ENCODE results near the gene GDA. TPM values are rescaled to one million over a fixed set of nuclear protein-coding genes. Genes with fewer than 3 reads are reported as not detected.

GDA gene
- total and polyA plus RNA-seq, 3 donors from 2014 or later, result 1.7 to 3.7 (median 2.1) TPM

- Histone ChIP-seq H3K27me3 (no peaks in the 10 kb centered on the region), H3K27ac (no peak overlapping the region), H3K36me3 (ENCODE audit: low read depth, missing control alignments) (no peaks in the 10 kb centered on the region), H3K9me3 (no peaks in the 10 kb centered on the region), H3K4me1 (no peaks in the 10 kb centered on the region), H3K4me3 (no peak overlapping the region)
- WGBS, 2 donors, result 62 to 83% methylated on average over 2 of the region's 2 CpGs
- TF ChIP-seq CTCF (IDR thresholded peaks at IDR 0.05) (no peak), POLR2A (IDR thresholded peaks at IDR 0.05) (no peak)
- intact Hi-C loops (cut with DNase I; ENCODE audit: low total_unique reads), result no loop called here
- no peak for DNase-seq
Observed at GRCh38 chr9:72124947-72125346, 24.3 kb upstream of the GDA start.

- Histone ChIP-seq H3K4me1 (no peaks in the 10 kb centered on the region), H3K27ac (no peak overlapping the region), H3K4me3 (no peak overlapping the region), H3K9me3 (no peaks in the 10 kb centered on the region), H3K36me3 (ENCODE audit: low read depth, missing control alignments) (no peaks in the 10 kb centered on the region), H3K27me3 (no peaks in the 10 kb centered on the region)
- intact Hi-C loops (cut with DNase I; ENCODE audit: low total_unique reads), result no loop called here
- DNase-seq, result no peak
- TF ChIP-seq CTCF (IDR thresholded peaks at IDR 0.05), result no peak
- no peak for TF ChIP-seq POLR2A (IDR thresholded peaks at IDR 0.05)
- 36 to 47% methylated on average over 2 of the region's 2 CpGs for WGBS, 2 donors
Observed at GRCh38 chr9:72127753-72128152, 21.5 kb upstream of the GDA start.

GRCh38 chr9:72128526-72128925 is 20.7 kb upstream of the GDA start:
- no peak for DNase-seq
- Histone ChIP-seq H3K9me3 (no peaks in the 10 kb centered on the region), H3K4me3 (no peak overlapping the region), H3K36me3 (ENCODE audit: low read depth, missing control alignments) (no peaks in the 10 kb centered on the region), H3K27me3 (no peaks in the 10 kb centered on the region), H3K4me1 (no peaks in the 10 kb centered on the region), H3K27ac (no peak overlapping the region)
- WGBS, 2 donors, result 66 to 79% methylated on average over 2 of the region's 2 CpGs
- TF ChIP-seq CTCF (IDR thresholded peaks at IDR 0.05) (no peak), POLR2A (IDR thresholded peaks at IDR 0.05) (no peak)
- intact Hi-C loops (cut with DNase I; ENCODE audit: low total_unique reads), result no loop called here

GRCh38 chr9:72129271-72130156 is 19.7 kb upstream of the GDA start:
- no peak for DNase-seq
- no peak for TF ChIP-seq POLR2A (IDR thresholded peaks at IDR 0.05)
- 65 to 72% methylated on average over 9 of the region's 9 CpGs for WGBS, 2 donors
- H3K4me3 ChIP-seq, result no peak overlapping the region
- H3K9me3 ChIP-seq, result no peaks in the 10 kb centered on the region
- H3K27me3 ChIP-seq, result no peaks in the 10 kb centered on the region
- no peak overlapping the region for H3K27ac ChIP-seq
- no peaks in the 10 kb centered on the region for H3K4me1 ChIP-seq
- no peaks in the 10 kb centered on the region for H3K36me3 ChIP-seq (ENCODE audit: low read depth, missing control alignments)
- intact Hi-C loops (cut with DNase I; ENCODE audit: low total_unique reads), result no loop called here

GRCh38 chr9:72130321-72130720 is 18.9 kb upstream of the GDA start:
- no peak for TF ChIP-seq CTCF (IDR thresholded peaks at IDR 0.05)
- no peak for TF ChIP-seq POLR2A (IDR thresholded peaks at IDR 0.05)
- H3K4me1 ChIP-seq, result no peaks in the 10 kb centered on the region
- no peak overlapping the region for H3K4me3 ChIP-seq
- intact Hi-C loops (cut with DNase I; ENCODE audit: low total_unique reads), result no loop called here
- no peak overlapping the region for H3K27ac ChIP-seq
- no peaks in the 10 kb centered on the region for H3K36me3 ChIP-seq (ENCODE audit: low read depth, missing control alignments)
- H3K9me3 ChIP-seq, result no peaks in the 10 kb centered on the region
- no peaks in the 10 kb centered on the region for H3K27me3 ChIP-seq
- DNase-seq, result no peak
